Mesenchymal stem cell (in vitro differentiated cells and primary cell): ENCODE results near the gene RPLP1.

ENCODE experiments used
- DNase-seq: peaks from one replicate; pipeline ENCODE4 v3.0.0-alpha.2; 2013
- H2AFZ ChIP-seq: one replicate; pipeline ENCODE4 v1.6.1; 2013; ENCODE audit warnings: low read depth, mild to moderate bottlenecking, control low read depth, inconsistent platforms, low read length, moderate library complexity
- H2AK5ac ChIP-seq: 2 replicates; pipeline ENCODE4 v1.6.1; 2013; ENCODE audit warnings: low read length, moderate library complexity, mild to moderate bottlenecking, inconsistent platforms; ENCODE audit not compliant: severe bottlenecking
- H2BK120ac ChIP-seq: one replicate; pipeline ENCODE4 v1.6.1; 2013; ENCODE audit warnings: low read depth, mild to moderate bottlenecking, inconsistent platforms, low read length, moderate library complexity
- H2BK12ac ChIP-seq, 2 experiments: one replicate each; pipeline ENCODE4 v1.6.1; 2013; ENCODE audit warnings: inconsistent platforms in 2 of 2, low read length in 2 of 2, mild to moderate bottlenecking in 2 of 2, moderate library complexity in 2 of 2, control low read depth in 1 of 2
- H2BK15ac ChIP-seq: one replicate; pipeline ENCODE4 v1.6.1; 2013; ENCODE audit warnings: mild to moderate bottlenecking, low read depth, inconsistent platforms; ENCODE audit not compliant: poor library complexity, severe bottlenecking
- H2BK5ac ChIP-seq: 2 replicates; pipeline ENCODE4 v1.6.1; 2013; ENCODE audit warnings: low read depth, mild to moderate bottlenecking, low read length, control low read depth, inconsistent platforms; ENCODE audit not compliant: poor library complexity, severe bottlenecking
- H3K14ac ChIP-seq, 2 experiments: one replicate each; pipeline ENCODE4 v1.6.1; 2013; ENCODE audit warnings: inconsistent platforms in 2 of 2, low read length in 2 of 2, control low read depth in 1 of 2, mild to moderate bottlenecking in 1 of 2, moderate library complexity in 1 of 2
- H3K18ac ChIP-seq, 2 experiments: one replicate each; pipeline ENCODE4 v1.6.1; 2013; ENCODE audit warnings: inconsistent platforms in 2 of 2, low read length in 2 of 2, control low read depth in 1 of 2, low read depth in 1 of 2, mild to moderate bottlenecking in 1 of 2
- H3K23ac ChIP-seq, 2 experiments: one replicate each; pipeline ENCODE4 v1.6.1; 2013; ENCODE audit warnings: inconsistent platforms in 2 of 2, low read length in 2 of 2, mild to moderate bottlenecking in 2 of 2, moderate library complexity in 2 of 2, control low read depth in 1 of 2
- H3K27ac ChIP-seq: 2 replicates; pipeline ENCODE4 v1.5.1; 2013; ENCODE audit warnings: mild to moderate bottlenecking, moderate library complexity, low read length, control low read depth, inconsistent platforms; ENCODE audit not compliant: poor library complexity, severe bottlenecking
- H3K27me3 ChIP-seq, 2 experiments: 2 replicates each; pipeline versions ENCODE4 v1.6.1 to v1.7.0; 2013; ENCODE audit warnings: low read length in 2 of 2, mild to moderate bottlenecking in 2 of 2, moderate library complexity in 2 of 2, control low read depth in 1 of 2, inconsistent platforms in 1 of 2; ENCODE audit not compliant: control insufficient read depth in 1 of 2, insufficient read depth in 1 of 2
- H3K36me3 ChIP-seq, 2 experiments: 2 replicates each; pipeline versions ENCODE4 v1.6.1 to v1.7.0; 2013; ENCODE audit warnings: low read length in 2 of 2, control low read depth in 1 of 2, inconsistent platforms in 1 of 2, low read depth in 1 of 2, mild to moderate bottlenecking in 1 of 2; ENCODE audit not compliant: insufficient read depth in 2 of 2, control insufficient read depth in 1 of 2
- H3K4ac ChIP-seq, 2 experiments: one replicate each; pipeline ENCODE4 v1.6.1; 2013; ENCODE audit warnings: inconsistent platforms in 2 of 2, low read length in 2 of 2, mild to moderate bottlenecking in 2 of 2, moderate library complexity in 2 of 2, control low read depth in 1 of 2, low read depth in 1 of 2
- H3K4me1 ChIP-seq: 2 replicates; pipeline ENCODE4 v1.6.1; 2013; ENCODE audit warnings: low read depth, low read length, control low read depth; ENCODE audit not compliant: control insufficient read depth, insufficient read depth
- H3K4me2 ChIP-seq: 2 replicates; pipeline ENCODE4 v1.6.1; 2013; ENCODE audit warnings: low read length, mild to moderate bottlenecking, inconsistent platforms; ENCODE audit not compliant: poor library complexity, severe bottlenecking
- H3K4me3 ChIP-seq, 2 experiments: 2 replicates each; pipeline versions ENCODE4 v1.5.1 to v1.7.0; 2013; ENCODE audit warnings: low read length in 2 of 2, mild to moderate bottlenecking in 2 of 2, control low read depth in 1 of 2, low read depth in 1 of 2; ENCODE audit not compliant: insufficient read depth in 1 of 2
- H3K79me1 ChIP-seq: replicated peaks from 2 replicates; pipeline ENCODE4 v1.6.1; 2013; ENCODE audit warnings: mild to moderate bottlenecking, control low read depth, low read length, inconsistent platforms; ENCODE audit not compliant: poor library complexity, severe bottlenecking
- H3K9ac ChIP-seq: 2 replicates; pipeline ENCODE4 v1.7.0; 2013; ENCODE audit warnings: mild to moderate bottlenecking, low read length, moderate library complexity
- H3K9me3 ChIP-seq: 2 replicates; pipeline ENCODE4 v1.7.0; 2013; ENCODE audit warnings: mild to moderate bottlenecking, low read length; ENCODE audit not compliant: control insufficient read depth
- H4K8ac ChIP-seq: one replicate; pipeline ENCODE4 v1.6.1; 2013; ENCODE audit warnings: inconsistent platforms, mild to moderate bottlenecking, low read length, moderate library complexity
- H4K91ac ChIP-seq: one replicate; pipeline ENCODE4 v1.6.1; 2013; ENCODE audit warnings: mild to moderate bottlenecking, low read length, inconsistent platforms
- WGBS: methylation state at CpG from one replicate; pipeline ENCODE4 v1.1.7; 2013; ENCODE audit warnings: mixed read lengths; 5-methylcytosine and 5-hydroxymethylcytosine counted together

RPLP1 gene

GRCh38 chr15:69482686-69483256 lies 30.2 kb downstream of the RPLP1 start:
- H2BK120ac ChIP-seq = no peak overlapping the region
- no peak overlapping the region for H4K8ac ChIP-seq
- H3K27me3 ChIP-seq = peaks cover 37 to 62% of the 10 kb centered on the region in 2 experiments
- no peak overlapping the region for H3K14ac ChIP-seq
- no peak overlapping the region for H3K27ac ChIP-seq
- H3K18ac ChIP-seq = no peak overlapping the region
- no peak overlapping the region for H3K4me2 ChIP-seq
- H2AK5ac ChIP-seq = no peak overlapping the region
- no peaks in the 10 kb centered on the region for H3K79me1 ChIP-seq
- no peak overlapping the region for H3K9ac ChIP-seq
- no peak overlapping the region for H2BK15ac ChIP-seq
- H4K91ac ChIP-seq = no peak overlapping the region
- H3K4me1 ChIP-seq = no peaks in the 10 kb centered on the region
- WGBS = 93% methylated on average over 3 of the region's 4 CpGs
- H3K36me3 ChIP-seq = no peaks in the 10 kb centered on the region
- H3K23ac ChIP-seq = no peak overlapping the region
- no peak overlapping the region for H2AFZ ChIP-seq
- no peak overlapping the region for H3K4ac ChIP-seq
- H3K4me3 ChIP-seq = no peak overlapping the region
- peaks cover 10% of the 10 kb centered on the region for H3K9me3 ChIP-seq
- DNase-seq = no peak
- no peak overlapping the region for H2BK5ac ChIP-seq
- H2BK12ac ChIP-seq = no peak overlapping the region

GRCh38 chr15:69484837-69485236 lies 32.2 kb downstream of the RPLP1 start:
- no peak overlapping the region for H2BK5ac ChIP-seq
- no peak overlapping the region for H3K14ac ChIP-seq
- no peak overlapping the region for H3K23ac ChIP-seq
- no peak overlapping the region for H3K9ac ChIP-seq
- no peaks in the 10 kb centered on the region for H3K36me3 ChIP-seq
- H2AFZ ChIP-seq = no peak overlapping the region
- H3K4me3 ChIP-seq = no peak overlapping the region
- H3K9me3 ChIP-seq = peaks cover 6% of the 10 kb centered on the region
- no peak overlapping the region for H3K27ac ChIP-seq
- no peak overlapping the region for H4K91ac ChIP-seq
- H3K4ac ChIP-seq = no peak overlapping the region
- 88% methylated on average over 6 of the region's 6 CpGs for WGBS
- H3K4me2 ChIP-seq = no peak overlapping the region
- no peak for DNase-seq
- H3K79me1 ChIP-seq = no peaks in the 10 kb centered on the region
- H3K27me3 ChIP-seq = peaks cover 38 to 57% of the 10 kb centered on the region in 2 experiments
- H2BK15ac ChIP-seq = no peak overlapping the region
- H3K18ac ChIP-seq = no peak overlapping the region
- no peak overlapping the region for H2AK5ac ChIP-seq
- H2BK120ac ChIP-seq = no peak overlapping the region
- H3K4me1 ChIP-seq = no peaks in the 10 kb centered on the region
- no peak overlapping the region for H4K8ac ChIP-seq
- H2BK12ac ChIP-seq = no peak overlapping the region

DNA sequence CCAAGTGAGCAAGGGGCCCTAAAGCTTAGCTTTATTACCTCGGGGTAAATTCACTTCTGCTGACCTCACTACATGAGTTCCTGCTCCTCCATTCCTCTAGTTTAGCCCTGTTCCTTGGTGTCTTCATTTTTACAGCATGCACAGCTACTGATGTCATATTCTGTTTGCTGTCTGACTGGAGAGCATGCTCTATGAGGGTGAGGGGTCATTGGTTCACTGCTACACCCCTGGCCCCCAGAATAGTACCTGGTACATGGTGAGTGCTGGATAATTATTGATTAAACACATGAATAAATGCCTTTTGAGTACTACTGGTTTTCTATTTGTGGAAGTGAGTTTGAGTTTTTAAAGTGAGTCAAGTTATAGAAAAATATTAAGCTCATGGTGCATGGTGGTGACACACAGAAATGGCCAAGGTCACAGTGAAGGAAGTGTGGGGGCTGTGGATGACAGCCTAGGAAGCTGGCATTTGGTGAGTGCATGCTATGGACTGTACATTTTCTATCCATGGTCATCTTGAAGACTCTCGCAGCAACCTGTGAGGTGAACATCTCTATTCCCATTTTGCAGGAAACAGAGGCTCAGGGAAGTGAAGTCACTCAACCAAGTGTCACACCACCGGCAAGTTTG lies 34.0 kb downstream of the RPLP1 start:
- Histone ChIP-seq H3K4me3 (no peak overlapping the region), H2AFZ (no peak overlapping the region), H3K9ac (no peak overlapping the region)

DNA sequence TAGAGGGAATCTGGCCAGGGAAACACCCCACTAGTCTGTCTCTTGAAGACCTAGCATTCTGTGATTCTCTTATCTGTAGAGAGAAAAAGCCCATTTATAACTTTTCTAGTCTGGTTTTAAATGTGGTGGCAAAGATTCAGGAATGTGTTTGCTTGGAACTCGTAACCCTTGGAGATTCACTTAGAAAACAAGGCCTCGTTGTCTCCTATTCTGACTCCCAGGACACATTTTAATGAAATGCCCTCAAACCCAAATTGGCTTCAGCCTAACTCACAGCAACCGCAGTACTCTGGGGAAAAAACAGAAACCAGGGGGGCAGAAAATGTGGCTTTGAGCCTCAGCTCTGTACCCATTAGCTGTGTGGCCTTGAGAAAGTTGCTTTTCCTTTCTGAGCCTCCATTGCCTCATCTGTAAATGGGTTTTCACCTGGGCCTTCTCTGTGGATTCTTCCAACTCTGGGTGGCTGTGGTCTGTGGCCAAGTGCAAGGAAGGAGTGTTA lies 36.5 kb downstream of the RPLP1 start:
- no peak overlapping the region for H3K23ac ChIP-seq
- 93% methylated on average over 3 of the region's 3 CpGs for WGBS
- no peak overlapping the region for H4K91ac ChIP-seq
- no peak overlapping the region for H2BK5ac ChIP-seq
- H3K27ac ChIP-seq = no peak overlapping the region
- no peak overlapping the region for H3K14ac ChIP-seq
- peaks cover 3% of the 10 kb centered on the region for H3K9me3 ChIP-seq
- no peak overlapping the region for H2BK15ac ChIP-seq
- peaks cover 41 to 46% of the 10 kb centered on the region in 2 experiments for H3K27me3 ChIP-seq
- H3K18ac ChIP-seq = no peak overlapping the region
- H3K36me3 ChIP-seq = no peaks in the 10 kb centered on the region
- no peak overlapping the region for H2BK120ac ChIP-seq
- H2AFZ ChIP-seq = no peak overlapping the region
- peaks cover 2% of the 10 kb centered on the region for H3K4me1 ChIP-seq
- no peak overlapping the region for H3K4ac ChIP-seq
- DNase-seq = no peak
- peak overlapping the region; percentile 40 for H3K9ac ChIP-seq
- no peak overlapping the region for H2BK12ac ChIP-seq
- no peak overlapping the region for H3K4me3 ChIP-seq
- H4K8ac ChIP-seq = no peak overlapping the region
- no peak overlapping the region for H3K4me2 ChIP-seq
- H3K79me1 ChIP-seq = no peaks in the 10 kb centered on the region
- no peak overlapping the region for H2AK5ac ChIP-seq

More for the DNA sequence above, 34.0 kb downstream of the RPLP1 start:
- H2BK15ac ChIP-seq = no peak overlapping the region
- no peak overlapping the region for H4K8ac ChIP-seq
- no peak overlapping the region for H3K18ac ChIP-seq
- no peaks in the 10 kb centered on the region for H3K36me3 ChIP-seq
- H3K23ac ChIP-seq = no peak overlapping the region
- no peak overlapping the region for H2BK12ac ChIP-seq
- H2BK120ac ChIP-seq = no peak overlapping the region
- H3K79me1 ChIP-seq = no peaks in the 10 kb centered on the region
- no peak overlapping the region for H4K91ac ChIP-seq
- WGBS = 80% methylated on average over 3 of the region's 3 CpGs
- no peak overlapping the region for H3K4ac ChIP-seq
- no peaks in the 10 kb centered on the region for H3K4me1 ChIP-seq
- H3K27me3 ChIP-seq = peaks cover 52 to 59% of the 10 kb centered on the region in 2 experiments
- H2BK5ac ChIP-seq = no peak overlapping the region
- H2AK5ac ChIP-seq = no peak overlapping the region
- peaks cover 3% of the 10 kb centered on the region for H3K9me3 ChIP-seq
- no peak overlapping the region for H3K4me2 ChIP-seq
- no peak overlapping the region for H3K27ac ChIP-seq
- no peak overlapping the region for H3K14ac ChIP-seq
- DNase-seq = no peak
